ENCODE results near the gene UBE2QL1. TPM values are rescaled to one million over a fixed set of nuclear protein-coding genes. Genes with fewer than 3 reads are reported as not detected.

Gene UBE2QL1
- total RNA-seq, 1 donor from 2014 or later: 2.9 TPM

DNA sequence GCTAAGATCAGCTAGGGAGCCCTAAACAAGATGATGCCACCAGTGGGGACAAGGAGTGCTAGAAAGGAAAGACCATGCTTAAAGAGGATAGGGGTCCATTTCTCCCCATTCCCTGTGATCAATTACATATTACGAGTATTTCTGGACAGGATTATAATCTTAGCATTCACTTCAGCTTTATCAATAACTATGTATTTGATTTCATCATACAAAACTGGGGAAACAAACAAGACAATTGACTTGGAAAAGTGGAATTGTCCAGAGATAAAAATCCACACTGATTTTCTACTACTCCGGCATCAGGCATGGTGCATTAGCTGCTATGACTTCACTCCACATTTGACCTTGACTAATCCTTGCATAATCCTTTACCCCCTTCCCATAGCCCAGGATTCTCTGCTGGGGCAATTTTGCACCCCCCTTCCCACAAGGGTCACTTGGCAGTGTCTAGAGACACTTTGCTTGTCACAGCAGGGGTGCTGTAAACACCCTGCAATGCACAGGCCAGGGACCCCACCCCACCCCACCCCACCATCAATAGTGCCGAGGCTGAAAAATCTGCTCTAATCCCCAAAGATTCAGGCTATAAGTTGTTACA, 29.9 kb upstream of the UBE2QL1 start:
- Mint-ChIP-seq H3K9me3 (ENCODE audit: low read depth) (no peaks in the 10 kb centered on the region), H3K27ac (no peak overlapping the region), H3K36me3 (ENCODE audit: insufficient read depth) (no peaks in the 10 kb centered on the region), H3K27me3 (peaks cover 46% of the 10 kb centered on the region), H3K4me3 (ENCODE audit: low read depth) (no peak overlapping the region), H3K4me1 (ENCODE audit: low read depth) (no peaks in the 10 kb centered on the region)
- DNase-seq (ENCODE audit: low spot score, unreplicated experiment): no peak
- no peak for TF ChIP-seq CTCF (IDR thresholded peaks at IDR 0.05; ENCODE audit: unreplicated experiment)

DNA sequence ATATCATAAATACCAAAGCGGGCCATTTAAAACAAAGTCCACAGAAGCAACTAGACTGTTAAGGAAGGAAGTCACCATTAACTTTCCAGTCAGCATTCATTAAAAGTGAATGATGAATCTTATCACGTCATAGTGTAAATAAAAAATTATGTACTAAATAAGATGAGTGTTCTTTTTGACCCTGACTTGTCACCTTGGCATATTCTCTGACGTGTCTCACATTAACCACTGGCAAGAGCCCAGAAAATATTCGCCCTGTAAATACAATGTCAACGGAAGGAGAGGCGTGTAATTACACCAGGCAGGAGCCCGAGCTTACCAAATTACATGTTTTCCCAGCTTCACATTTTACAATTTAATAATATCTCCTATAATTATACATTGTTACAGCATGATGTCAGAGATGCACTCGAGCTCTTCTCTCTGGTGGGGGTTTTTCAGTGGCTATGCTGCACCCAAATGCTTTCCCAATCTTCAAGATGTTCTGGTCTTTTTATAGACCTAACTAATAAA, 29.3 kb upstream of the UBE2QL1 start:
- Mint-ChIP-seq H3K27ac (no peak overlapping the region), H3K4me3 (ENCODE audit: low read depth) (no peak overlapping the region), H3K36me3 (ENCODE audit: insufficient read depth) (no peaks in the 10 kb centered on the region), H3K4me1 (ENCODE audit: low read depth) (no peaks in the 10 kb centered on the region), H3K9me3 (ENCODE audit: low read depth) (no peaks in the 10 kb centered on the region), H3K27me3 (peaks cover 46% of the 10 kb centered on the region)
- TF ChIP-seq CTCF (IDR thresholded peaks at IDR 0.05; ENCODE audit: unreplicated experiment): no peak
- no peak for DNase-seq (ENCODE audit: low spot score, unreplicated experiment)

DNA sequence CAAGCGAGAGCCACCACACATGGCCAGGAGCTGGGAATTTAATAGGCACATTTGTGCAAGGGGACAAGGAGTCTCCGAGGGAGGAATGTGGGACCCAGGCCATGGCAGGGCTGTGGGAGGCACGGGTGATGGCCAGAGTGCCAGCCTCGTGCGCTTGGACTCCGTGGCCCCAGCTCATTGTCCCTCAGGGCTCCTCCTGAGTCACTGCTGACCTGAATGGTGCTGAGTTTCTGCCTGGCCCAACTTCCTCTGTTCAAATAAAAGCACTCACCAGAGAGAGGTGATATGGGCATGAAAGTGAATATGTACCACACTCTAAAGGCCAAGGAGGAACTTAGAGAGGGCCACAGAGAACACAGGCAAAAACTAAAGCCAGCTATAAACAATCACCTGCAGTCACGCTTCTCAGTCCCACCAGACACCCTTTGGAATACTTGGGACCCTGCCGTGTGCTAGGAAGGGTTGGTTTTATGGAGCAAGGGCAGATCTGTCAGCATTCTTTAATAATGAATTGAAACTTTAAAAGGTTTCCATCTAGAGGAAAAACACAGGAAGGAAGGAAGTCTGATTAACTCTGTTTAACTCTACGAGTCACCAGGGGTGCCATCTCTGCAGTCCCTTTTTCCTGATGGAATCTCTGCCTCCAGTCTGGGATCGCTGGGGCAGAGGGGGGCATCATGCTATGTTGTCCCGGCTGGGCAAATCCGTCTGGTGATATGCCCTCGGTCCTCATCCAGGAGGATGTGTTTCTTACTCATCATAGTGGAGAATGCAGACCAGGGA, 25.1 kb upstream of the UBE2QL1 start:
- no peaks in the 10 kb centered on the region for H3K36me3 Mint-ChIP-seq (ENCODE audit: insufficient read depth)
- peaks cover 2% of the 10 kb centered on the region for H3K9me3 Mint-ChIP-seq (ENCODE audit: low read depth)
- peaks cover 43% of the 10 kb centered on the region for H3K27me3 Mint-ChIP-seq
- H3K4me1 Mint-ChIP-seq (ENCODE audit: low read depth): no peaks in the 10 kb centered on the region
- no peak for TF ChIP-seq CTCF (IDR thresholded peaks at IDR 0.05; ENCODE audit: unreplicated experiment)
- no peak for DNase-seq (ENCODE audit: low spot score, unreplicated experiment)
- H3K4me3 Mint-ChIP-seq (ENCODE audit: low read depth): no peak overlapping the region
- H3K27ac Mint-ChIP-seq: no peak overlapping the region

GRCh38 chr5:6424110-6424659, 24.5 kb upstream of the UBE2QL1 start:
- Mint-ChIP-seq H3K4me3 (ENCODE audit: low read depth) (no peak overlapping the region), H3K27ac (no peak overlapping the region), H3K36me3 (ENCODE audit: insufficient read depth) (no peaks in the 10 kb centered on the region), H3K27me3 (peaks cover 43% of the 10 kb centered on the region), H3K9me3 (ENCODE audit: low read depth) (peaks cover 2% of the 10 kb centered on the region), H3K4me1 (ENCODE audit: low read depth) (no peaks in the 10 kb centered on the region)
- TF ChIP-seq CTCF (IDR thresholded peaks at IDR 0.05; ENCODE audit: unreplicated experiment): no peak
- no peak for DNase-seq (ENCODE audit: low spot score, unreplicated experiment)

DNA sequence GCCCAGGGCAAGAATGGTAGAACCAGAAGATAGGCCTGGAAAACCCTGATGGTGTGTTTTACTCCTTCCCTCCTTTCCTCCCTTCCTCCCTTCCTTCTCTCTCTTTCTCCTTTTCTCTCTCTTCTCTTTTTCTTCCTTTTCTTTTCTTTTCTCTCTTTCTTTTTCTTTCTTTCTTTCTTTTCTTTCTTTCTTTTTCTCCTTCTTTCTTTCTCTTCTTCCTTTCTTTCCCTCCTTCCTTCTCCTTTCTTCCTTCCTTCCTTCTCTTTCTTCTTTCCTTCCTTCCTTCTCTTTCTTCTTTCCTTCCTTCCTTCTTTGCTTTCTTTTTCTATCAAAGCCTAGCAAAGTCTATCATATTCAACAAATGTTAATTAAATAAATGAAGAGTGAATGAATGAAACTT, 24.0 kb upstream of the UBE2QL1 start:
- Mint-ChIP-seq H3K27ac (peak overlapping the region; percentile 47), H3K4me1 (ENCODE audit: low read depth) (no peaks in the 10 kb centered on the region), H3K27me3 (peaks cover 43% of the 10 kb centered on the region), H3K36me3 (ENCODE audit: insufficient read depth) (no peaks in the 10 kb centered on the region), H3K9me3 (ENCODE audit: low read depth) (peaks cover 2% of the 10 kb centered on the region), H3K4me3 (ENCODE audit: low read depth) (no peak overlapping the region)
- no peak for TF ChIP-seq CTCF (IDR thresholded peaks at IDR 0.05; ENCODE audit: unreplicated experiment)
- DNase-seq (ENCODE audit: low spot score, unreplicated experiment): no peak

Measured in progenitor cell of endocrine pancreas (in vitro differentiated cells).